ENCODE measurements around the gene RAB40C. TPM values are rescaled to one million over a fixed set of nuclear protein-coding genes. Genes with fewer than 3 reads are reported as not detected.

The RAB40C gene
- total and polyA plus RNA-seq, 7 donors: 16.8 to 41.2 (median 28.8) TPM

- DNase-seq: no peak
- intact Hi-C loops (cut with DNase I): no loop called here
- Histone ChIP-seq H3K9me3 (no peaks in the 10 kb centered on the region), H3K27ac (no peak overlapping the region), H3K36me3 (peaks cover 0 to 4% (median 0%) of the 10 kb centered on the region in 4 donors), H3K4me3 (peak overlapping the region in 2 of 4 donors; percentile 62 to 87), H3K27me3 (no peaks in the 10 kb centered on the region), H3K4me1 (peaks cover 0 to 45% (median 42%) of the 10 kb centered on the region in 4 donors)
- no peak for TF ChIP-seq EP300 (IDR thresholded peaks at IDR 0.05)
- no peak for TF ChIP-seq POLR2A (IDR thresholded peaks at IDR 0.05)
- no peak for TF ChIP-seq CTCF (IDR thresholded peaks at IDR 0.05)
- TF ChIP-seq POLR2AphosphoS5 (IDR thresholded peaks at IDR 0.05): no peak
- WGBS, 2 donors: 31 to 85% methylated on average over 8 of the region's 8 CpGs
Measured at GRCh38 chr16:591231-591630, 1.4 kb downstream of the RAB40C start.

GRCh38 chr16:591892-592517, 2.1 kb downstream of the RAB40C start:
- intact Hi-C loops (cut with DNase I): no loop called here
- 62 to 85% methylated on average over 15 of the region's 15 CpGs for WGBS, 2 donors
- TF ChIP-seq EP300 (IDR thresholded peaks at IDR 0.05): no peak
- TF ChIP-seq CTCF (IDR thresholded peaks at IDR 0.05): no peak
- TF ChIP-seq POLR2A (IDR thresholded peaks at IDR 0.05): no peak
- no peak for TF ChIP-seq POLR2AphosphoS5 (IDR thresholded peaks at IDR 0.05)
- Histone ChIP-seq H3K9me3 (no peaks in the 10 kb centered on the region), H3K27ac (no peak overlapping the region), H3K36me3 (peaks cover 0 to 4% (median 0%) of the 10 kb centered on the region in 4 donors), H3K27me3 (no peaks in the 10 kb centered on the region), H3K4me3 (no peak overlapping the region), H3K4me1 (peaks cover 0 to 42% (median 41%) of the 10 kb centered on the region in 4 donors)
- no peak for DNase-seq

GRCh38 chr16:592518-593306, 2.8 kb downstream of the RAB40C start:
- intact Hi-C loops (cut with DNase I): no loop called here
- peak; percentile 77 for DNase-seq
- Histone ChIP-seq H3K4me3 (no peak overlapping the region), H3K27ac (peak overlapping the region in 2 of 4 donors; percentile 14 to 53), H3K9me3 (no peaks in the 10 kb centered on the region), H3K27me3 (no peaks in the 10 kb centered on the region), H3K36me3 (peaks cover 0 to 4% (median 0%) of the 10 kb centered on the region in 4 donors), H3K4me1 (peaks cover 0 to 41% (median 34%) of the 10 kb centered on the region in 4 donors)
- TF ChIP-seq CTCF (IDR thresholded peaks at IDR 0.05) (no peak), POLR2A (IDR thresholded peaks at IDR 0.05) (no peak), POLR2AphosphoS5 (IDR thresholded peaks at IDR 0.05) (no peak), EP300 (IDR thresholded peaks at IDR 0.05) (no peak)
- 59 to 72% methylated on average over 24 of the region's 24 CpGs for WGBS, 2 donors

- Histone ChIP-seq H3K36me3 (peaks cover 0 to 4% (median 0%) of the 10 kb centered on the region in 4 donors), H3K27ac (peak overlapping the region in 1 of 4 donors; percentile 53), H3K4me3 (no peak overlapping the region), H3K9me3 (no peaks in the 10 kb centered on the region), H3K4me1 (peaks cover 0 to 34% (median 27%) of the 10 kb centered on the region in 4 donors), H3K27me3 (no peaks in the 10 kb centered on the region)
- 17 to 68% methylated on average over 9 of the region's 9 CpGs for WGBS, 2 donors
- intact Hi-C loops (cut with DNase I): no loop called here
- no peak for TF ChIP-seq CTCF (IDR thresholded peaks at IDR 0.05)
- TF ChIP-seq POLR2A (IDR thresholded peaks at IDR 0.05): peak in 1 of 2 donors; percentile 29
- no peak for TF ChIP-seq EP300 (IDR thresholded peaks at IDR 0.05)
- no peak for DNase-seq
Measured at GRCh38 chr16:593406-593805, 3.5 kb downstream of the RAB40C start.

Data from sigmoid colon (tissue), 7 donors.